OCI-LY7 (cell line): ENCODE data around the gene INTS1. TPM values are rescaled to one million over a fixed set of nuclear protein-coding genes. Genes with fewer than 3 reads are reported as not detected.
A peak's percentile ranks its signal among the peaks of the same experiment; 100 is the strongest.

ENCODE experiments used
- BruUV-seq: library from RNA; stranded (reverse); fragments of 400-500 nt; replicated peaks from 2 replicates; lab custom pipeline; 2021; lab: Mats Ljungman, UMichigan
- CTCF ChIA-PET: fragments of 300-600 bp; sonication (Branson Sonifier 250); formaldehyde crosslinking; loops from one replicate; lab custom pipeline; 2022; ENCODE audit warnings: antibody characterized with exemption; ENCODE audit not compliant: unreplicated experiment; lab: Charles Lee
- POLR2A ChIA-PET: fragments of 300-600 bp; sonication (Branson Sonifier 250); formaldehyde crosslinking; loops from one replicate; lab custom pipeline; 2022; ENCODE audit warnings: antibody characterized with exemption; lab: Charles Lee
- DNase-seq: peaks from one replicate; pipeline ENCODE4 v3.0.0-alpha.2; 2015; ENCODE audit warnings: low spot score
- H2AFZ ChIP-seq: fragments of 200-600 bp; sonication (generic), shearing (Covaris generic); 2 replicates; pipeline ENCODE4 v1.6.1; 2014; ENCODE audit warnings: mild to moderate bottlenecking, antibody characterized with exemption, low read length, moderate library complexity
- H3K27ac ChIP-seq: fragments of 200-600 bp; sonication (generic); 2 replicates; pipeline ENCODE4 v1.5.1; 2014; ENCODE audit warnings: mixed run types, low read depth, mild to moderate bottlenecking, moderate library complexity, low read length, inconsistent platforms; ENCODE audit not compliant: poor library complexity, severe bottlenecking
- H3K36me3 ChIP-seq: fragments of 200-600 bp; sonication (generic); 2 replicates; pipeline ENCODE4 v1.6.1; 2014; ENCODE audit warnings: mild to moderate bottlenecking, antibody characterized with exemption, low read length, moderate library complexity, mixed read lengths; ENCODE audit not compliant: insufficient read depth
- H3K4me1 ChIP-seq: fragments of 200-600 bp; sonication (generic); 2 replicates; pipeline ENCODE4 v1.5.1; 2014; ENCODE audit warnings: mild to moderate bottlenecking, low read length; ENCODE audit not compliant: insufficient read depth, poor library complexity, severe bottlenecking
- H3K4me2 ChIP-seq: fragments of 200-600 bp; sonication (generic); 2 replicates; pipeline ENCODE4 v1.6.1; 2014; ENCODE audit warnings: mild to moderate bottlenecking, low read length
- H3K4me3 ChIP-seq: fragments of 200-600 bp; sonication (generic); 2 replicates; pipeline ENCODE4 v1.5.1; 2014; ENCODE audit warnings: mild to moderate bottlenecking, low read depth, low read length; ENCODE audit not compliant: poor library complexity, severe bottlenecking
- H3K79me2 ChIP-seq: fragments of 200-600 bp; sonication (generic); 2 replicates; pipeline ENCODE4 v1.6.1; 2016; ENCODE audit warnings: low read depth, mild to moderate bottlenecking, low read length, moderate library complexity, mixed read lengths; ENCODE audit not compliant: insufficient read depth
- H3K9me2 ChIP-seq: fragments of 200-600 bp; sonication (generic); 2 replicates; pipeline ENCODE4 v1.6.1; 2016; ENCODE audit warnings: mild to moderate bottlenecking, low read length, mixed read lengths; ENCODE audit not compliant: insufficient read depth
- H3K9me3 ChIP-seq: fragments of 200-600 bp; sonication (generic); 2 replicates; pipeline ENCODE4 v1.6.1; 2014; ENCODE audit warnings: mild to moderate bottlenecking, mixed run types, low read length, mixed read lengths
- H4K20me1 ChIP-seq: fragments of 200-600 bp; sonication (generic); 2 replicates; pipeline ENCODE4 v1.6.1; 2014; ENCODE audit warnings: mild to moderate bottlenecking, antibody characterized with exemption, low read length, moderate library complexity, mixed read lengths; ENCODE audit not compliant: insufficient read depth
- CTCF ChIP-seq: fragments of 200-600 bp; sonication (generic); conservative IDR thresholded peaks from 2 replicates; pipeline ENCODE4 v1.5.1; 2014; ENCODE audit warnings: mild to moderate bottlenecking, antibody characterized with exemption, low read length, moderate library complexity, mixed read lengths
- EZH2phosphoT487 ChIP-seq: fragments of 200-600 bp; sonication (generic); IDR thresholded peaks from 2 replicates; pipeline ENCODE4 v1.6.1; 2018; ENCODE audit warnings: low read depth, borderline replicate concordance, mild to moderate bottlenecking, mixed run types, antibody characterized with exemption, low read length, moderate library complexity, mixed read lengths
- intact Hi-C: fragments of 100-400 bp; cut with micrococcal nuclease; formaldehyde crosslinking; loops from one replicate; pipeline ENCODE4 v1.10.0; 2022; ENCODE audit not compliant: unreplicated experiment
- total RNA-seq, 2 experiments: library from RNA; depleted of rRNA in 1 of 2; stranded (reverse); fragments of >200 nt in 1 of 2; shearing (Covaris generic) in 1 of 2; gene quantifications; 2 replicates each; pipeline ENCODE4 v1.2.3, GENCODE V29; 2014 to 2022

The INTS1 gene
- total RNA-seq, 2 experiments from 2014 or later = 83.6 to 188 TPM

DNA sequence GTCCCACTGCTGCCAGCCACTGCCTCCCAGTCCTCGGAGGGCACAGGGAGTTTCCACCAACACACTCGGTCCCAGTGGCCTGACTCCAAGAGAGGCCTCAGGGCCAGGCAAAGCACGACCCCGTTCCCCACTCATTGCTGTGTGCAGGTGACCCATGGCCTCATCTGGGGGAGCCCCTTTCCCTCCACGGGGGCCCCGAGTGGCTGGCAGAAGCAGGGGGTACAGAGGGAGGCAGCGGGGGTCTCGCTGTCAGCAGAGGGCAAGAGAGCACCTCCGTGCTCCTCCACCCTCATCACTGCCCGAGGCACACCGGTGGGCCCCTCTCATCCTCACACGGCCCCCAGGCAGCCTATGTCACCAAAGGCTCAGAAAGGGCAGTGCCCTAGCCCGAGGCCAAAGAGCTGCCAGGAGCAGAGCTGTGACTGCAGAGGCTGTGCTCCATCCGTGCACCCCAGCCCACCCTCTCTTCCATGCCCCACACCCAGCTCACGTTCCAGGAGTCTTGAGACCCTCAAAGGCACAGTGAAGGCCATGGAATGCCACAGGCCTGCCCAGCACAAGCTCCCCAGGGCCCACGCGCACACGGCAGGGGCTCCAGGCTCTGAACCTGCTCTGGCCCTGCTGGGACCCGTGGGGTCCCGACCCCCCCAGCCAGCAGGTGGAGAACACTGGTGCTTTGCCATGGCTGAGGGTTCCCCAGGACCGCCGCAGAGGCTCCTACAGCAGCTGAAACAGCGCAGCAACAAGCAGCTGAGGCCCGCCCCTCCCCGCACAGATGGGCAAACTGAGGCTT, 70.9 kb downstream of the INTS1 start:
- DNase-seq = no peak
- Histone ChIP-seq H3K4me2 (no peak overlapping the region), H4K20me1 (no peaks in the 10 kb centered on the region), H3K36me3 (no peaks in the 10 kb centered on the region), H3K9me2 (no peaks in the 10 kb centered on the region), H3K9me3 (no peaks in the 10 kb centered on the region), H3K27ac (no peak overlapping the region), H3K4me3 (no peak overlapping the region), H2AFZ (no peak overlapping the region), H3K4me1 (no peaks in the 10 kb centered on the region), H3K79me2 (no peaks in the 10 kb centered on the region)
- intact Hi-C loops = no loop called here
- TF ChIP-seq EZH2phosphoT487 (no peak), CTCF (no peak)
- CTCF ChIA-PET = interaction anchor here (0.6 kb wide), 1 partner anchor 660 kb away, joined by 8 read pairs; no protein-coding TSS in a partner anchor
- POLR2A ChIA-PET = no interaction called here
- BruUV-seq = no TSS peak

DNA sequence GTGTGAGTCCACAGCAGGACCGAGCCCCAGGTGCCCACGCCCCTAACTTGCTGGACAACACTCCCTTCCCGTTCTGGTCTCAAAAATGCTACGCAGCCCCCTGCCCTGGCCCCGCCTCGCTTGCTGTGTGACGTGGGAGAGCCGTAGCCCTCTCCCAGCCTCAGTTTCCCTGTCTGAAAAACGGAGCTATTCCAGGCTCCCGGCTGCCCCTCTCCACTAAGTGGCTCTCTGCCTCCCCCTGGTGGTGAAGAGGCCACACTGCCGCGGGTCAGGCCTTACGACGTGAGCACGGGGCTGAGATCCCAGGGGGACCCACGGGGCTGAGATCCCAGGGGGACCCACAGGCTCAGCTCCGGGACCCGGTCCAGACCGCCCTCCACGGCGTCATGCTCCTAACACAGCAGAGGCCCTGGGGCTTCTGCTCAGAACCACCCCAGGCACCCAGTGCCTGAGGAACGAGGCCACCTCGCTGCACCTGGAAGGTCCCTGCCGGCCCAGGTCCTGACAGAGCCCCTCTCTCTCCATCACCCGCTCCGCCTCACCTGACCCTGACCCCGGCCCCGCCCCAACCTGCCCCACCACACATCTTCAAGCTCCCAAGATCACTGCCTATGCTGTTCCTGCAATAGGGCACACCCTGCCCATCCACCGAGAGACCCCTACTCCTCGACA, 71.6 kb downstream of the INTS1 start:
- Histone ChIP-seq H3K4me1 (no peaks in the 10 kb centered on the region), H3K9me2 (no peaks in the 10 kb centered on the region), H3K79me2 (no peaks in the 10 kb centered on the region), H3K4me3 (no peak overlapping the region), H3K4me2 (no peak overlapping the region), H3K27ac (no peak overlapping the region), H3K9me3 (no peaks in the 10 kb centered on the region), H2AFZ (no peak overlapping the region), H3K36me3 (no peaks in the 10 kb centered on the region), H4K20me1 (no peaks in the 10 kb centered on the region)
- intact Hi-C loops = no loop called here
- CTCF ChIA-PET = interaction anchor here (0.6 kb wide), 2 partner anchors 13 to 659 kb away, joined by 4 to 8 read pairs; no protein-coding TSS in a partner anchor
- peak; percentile 88 for TF ChIP-seq CTCF
- TF ChIP-seq EZH2phosphoT487 = no peak
- POLR2A ChIA-PET = no interaction called here
- peak; percentile 69 for DNase-seq
- BruUV-seq = no TSS peak
